Stimulated activated memory B cell treated with anti-CD40 and anti-IgM and Interleukin-4, amounts not matched to agents 10 μg/mL and 1 μg/mL and 100 μg/mL, for 72 hours (primary cell): ENCODE results near the gene DLG2.
A peak's percentile ranks its signal among the peaks of the same experiment; 100 is the strongest.
"Not testable (repeated sequence)": the region's sequence is repeated elsewhere in the genome, so short reads cannot be mapped to it uniquely, and the experiment has no call there.

Source experiments
- ATAC-seq: fragments of 150-1000 bp; cut with Tn5 transposase; 2 replicates; pipeline ENCODE4 v1.10.0; 2021
- H3K27ac Mint-ChIP-seq: one replicate; pipeline ENCODE4 v1.8.0; 2022; ENCODE audit warnings: mild to moderate bottlenecking, mixed read lengths
- H3K27me3 Mint-ChIP-seq: one replicate; pipeline ENCODE4 v1.8.0; 2022; ENCODE audit warnings: mixed read lengths
- H3K36me3 Mint-ChIP-seq: one replicate; pipeline ENCODE4 v1.8.0; 2022; ENCODE audit warnings: mixed read lengths
- H3K4me1 Mint-ChIP-seq: one replicate; pipeline ENCODE4 v1.8.0; 2022; ENCODE audit warnings: mixed read lengths
- H3K4me3 Mint-ChIP-seq: one replicate; pipeline ENCODE4 v1.8.0; 2022; ENCODE audit warnings: mild to moderate bottlenecking, moderate library complexity, mixed read lengths
- H3K9me3 Mint-ChIP-seq: one replicate; pipeline ENCODE4 v1.8.0; 2022; ENCODE audit warnings: mixed read lengths

Gene DLG2

GRCh38 chr11:84794663-84795443 is 832.3 kb downstream of the DLG2 start:
- Mint-ChIP-seq H3K4me1 (peaks cover 16% of the 10 kb centered on the region), H3K27ac (no peak overlapping the region), H3K27me3 (peaks cover 8% of the 10 kb centered on the region), H3K36me3 (no peaks in the 10 kb centered on the region), H3K4me3 (no peak overlapping the region), H3K9me3 (peaks cover 9% of the 10 kb centered on the region)
- no peak for ATAC-seq

DNA sequence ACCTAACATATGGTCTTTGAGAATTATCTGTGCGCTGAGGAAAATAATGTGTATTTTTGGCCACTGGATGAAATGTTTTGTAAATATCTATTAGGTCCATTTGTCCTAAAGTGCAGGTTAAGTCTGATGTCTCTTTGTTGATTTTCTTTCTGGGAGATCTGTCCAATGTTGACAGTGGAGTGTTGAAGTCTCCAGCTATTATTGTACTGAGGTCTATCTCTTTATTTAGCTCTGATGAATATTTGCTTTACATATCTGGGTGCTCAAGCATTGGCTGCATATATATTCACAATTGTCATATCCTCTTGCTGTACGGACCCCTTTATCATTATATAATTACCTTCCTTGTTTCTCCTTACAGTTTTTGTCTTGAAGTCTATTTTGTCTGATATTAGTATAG is 833.8 kb downstream of the DLG2 start:
- peaks cover 12% of the 10 kb centered on the region for H3K9me3 Mint-ChIP-seq
- H3K4me3 Mint-ChIP-seq: no peak overlapping the region
- H3K27ac Mint-ChIP-seq: no peak overlapping the region
- H3K4me1 Mint-ChIP-seq: peaks cover 16% of the 10 kb centered on the region
- no peaks in the 10 kb centered on the region for H3K36me3 Mint-ChIP-seq
- ATAC-seq: no peak
- H3K27me3 Mint-ChIP-seq: no peaks in the 10 kb centered on the region

GRCh38 chr11:84790849-84791427 is 836.2 kb downstream of the DLG2 start:
- Mint-ChIP-seq H3K27ac (no peak overlapping the region), H3K4me1 (peaks cover 16% of the 10 kb centered on the region), H3K4me3 (no peak overlapping the region), H3K27me3 (no peaks in the 10 kb centered on the region), H3K36me3 (no peaks in the 10 kb centered on the region), H3K9me3 (peaks cover 16% of the 10 kb centered on the region)
- peak; percentile 64 for ATAC-seq

DNA sequence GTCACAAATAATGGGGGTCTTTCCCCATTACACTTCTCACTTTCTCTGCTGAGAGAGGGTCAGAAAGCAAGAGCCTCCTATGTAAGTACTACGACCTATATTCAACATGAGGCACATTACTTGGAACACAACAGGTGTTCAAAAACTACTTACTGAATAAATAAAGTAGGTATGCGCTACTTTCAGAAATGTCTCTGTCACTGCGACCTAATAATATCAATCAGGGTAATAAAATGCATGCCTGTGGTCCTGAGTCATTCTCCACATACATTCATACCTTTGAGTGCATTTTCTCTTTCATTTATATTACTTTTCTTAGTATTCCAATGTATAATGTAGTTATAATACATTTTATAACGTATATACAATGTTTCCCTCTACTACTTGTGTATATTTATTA is 838.9 kb downstream of the DLG2 start:
- ATAC-seq: no peak
- H3K36me3 Mint-ChIP-seq: no peaks in the 10 kb centered on the region
- H3K27me3 Mint-ChIP-seq: no peaks in the 10 kb centered on the region
- H3K9me3 Mint-ChIP-seq: peaks cover 13% of the 10 kb centered on the region
- H3K27ac Mint-ChIP-seq: peak overlapping the region; percentile 29
- H3K4me1 Mint-ChIP-seq: peaks cover 16% of the 10 kb centered on the region
- H3K4me3 Mint-ChIP-seq: no peak overlapping the region

- H3K4me3 Mint-ChIP-seq, H3K27ac Mint-ChIP-seq, H3K27me3 Mint-ChIP-seq, H3K4me1 Mint-ChIP-seq, ATAC-seq, H3K36me3 Mint-ChIP-seq, H3K9me3 Mint-ChIP-seq: not testable (repeated sequence)
These were observed 843.0 kb downstream of the DLG2 start for GRCh38 chr11:84784158-84784557.

DNA sequence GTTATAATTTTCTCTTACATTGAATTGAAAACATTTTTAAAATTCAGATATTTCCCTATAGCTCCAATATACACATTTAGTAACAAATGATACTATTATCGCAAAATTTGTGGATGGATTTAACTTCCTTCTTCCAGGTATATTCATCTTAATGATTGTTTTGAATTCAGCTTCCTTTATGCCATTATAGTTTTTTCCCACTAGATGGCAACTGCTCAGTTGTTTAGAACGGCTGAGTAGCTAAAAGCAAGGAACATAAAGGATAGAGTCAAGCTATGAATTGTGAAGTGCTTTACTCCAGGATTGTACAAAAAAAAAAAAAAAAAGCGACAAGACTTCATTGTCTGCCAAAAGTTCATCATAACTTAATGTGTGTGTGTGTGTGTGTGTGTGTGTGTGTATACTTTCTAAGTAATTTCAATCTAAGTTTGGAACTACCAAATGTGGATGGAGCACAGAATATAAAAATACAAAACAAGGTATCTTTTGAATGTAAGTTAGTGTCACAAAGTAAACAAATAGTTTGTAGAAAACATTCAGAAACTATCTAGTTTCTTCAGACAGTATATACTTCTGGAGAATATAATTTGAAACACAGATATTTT is 846.4 kb downstream of the DLG2 start:
- Mint-ChIP-seq H3K27me3 (no peaks in the 10 kb centered on the region), H3K4me3 (no peak overlapping the region), H3K4me1 (peaks cover 6% of the 10 kb centered on the region), H3K27ac (no peak overlapping the region), H3K36me3 (no peaks in the 10 kb centered on the region), H3K9me3 (no peaks in the 10 kb centered on the region)
- ATAC-seq: no peak

DNA sequence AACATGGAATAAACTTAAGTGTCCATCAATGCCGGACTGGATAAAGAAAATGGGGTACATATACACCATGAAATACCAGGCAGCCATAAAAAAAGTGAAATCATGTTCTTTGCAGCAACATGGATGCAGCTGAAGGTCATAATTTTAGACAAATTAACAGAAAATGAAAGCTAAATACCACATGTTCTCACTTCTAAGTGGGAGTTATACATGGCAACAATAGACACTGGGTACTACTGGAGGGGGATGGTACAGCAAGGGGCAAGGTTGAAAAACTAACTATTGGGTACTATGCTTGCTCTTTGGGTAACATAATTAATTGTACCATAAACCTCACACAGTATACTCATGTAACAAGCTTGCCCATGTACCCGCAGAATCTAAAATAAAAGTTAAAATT is 851.6 kb downstream of the DLG2 start:
- Mint-ChIP-seq H3K27me3 (peaks cover 13% of the 10 kb centered on the region), H3K27ac (no peak overlapping the region), H3K4me1 (peaks cover under 1% of the 10 kb centered on the region), H3K4me3 (no peak overlapping the region), H3K9me3 (no peaks in the 10 kb centered on the region), H3K36me3 (no peaks in the 10 kb centered on the region)
- ATAC-seq: no peak

DNA sequence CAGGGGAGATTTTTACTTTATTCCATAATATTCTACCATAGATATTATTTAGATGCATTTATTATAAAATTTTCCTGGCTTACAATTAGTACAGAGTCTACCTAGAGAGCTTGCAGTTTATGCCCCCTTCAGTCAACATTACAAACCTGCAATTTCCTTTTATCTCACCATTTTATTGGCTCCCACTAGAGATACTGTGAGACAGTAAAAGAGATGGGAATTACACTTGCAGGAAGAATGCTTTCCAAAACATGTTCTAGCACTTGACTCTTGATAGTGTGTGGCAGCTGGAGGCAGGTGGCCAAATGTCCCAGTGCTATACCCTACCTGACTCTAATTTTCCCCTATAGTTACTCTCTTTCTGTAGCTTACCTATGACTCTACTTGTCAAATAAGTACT is 863.2 kb downstream of the DLG2 start:
- H3K27me3 Mint-ChIP-seq: no peaks in the 10 kb centered on the region
- no peak for ATAC-seq
- no peak overlapping the region for H3K4me3 Mint-ChIP-seq
- H3K4me1 Mint-ChIP-seq: no peaks in the 10 kb centered on the region
- H3K27ac Mint-ChIP-seq: no peak overlapping the region
- H3K36me3 Mint-ChIP-seq: no peaks in the 10 kb centered on the region
- H3K9me3 Mint-ChIP-seq: peaks cover 1% of the 10 kb centered on the region

DNA sequence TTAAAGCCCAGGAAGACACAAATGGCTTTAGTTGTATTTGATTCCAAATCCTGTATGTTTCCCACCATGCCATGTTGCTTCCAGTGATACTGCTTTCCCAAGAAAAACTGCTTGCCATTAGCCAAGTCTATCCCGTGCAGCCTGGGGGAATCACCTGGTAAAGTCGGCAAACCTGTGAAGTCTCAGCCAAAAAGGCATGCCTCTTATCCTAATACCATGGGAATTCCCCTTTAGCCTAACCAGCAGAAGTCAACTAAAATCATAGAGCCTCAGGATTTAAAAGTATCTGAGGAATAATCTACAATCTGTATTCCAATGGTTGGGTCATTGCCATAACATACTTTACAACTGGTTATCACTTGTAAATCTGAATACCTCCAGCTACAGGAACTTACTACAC is 869.4 kb downstream of the DLG2 start:
- no peak for ATAC-seq
- no peaks in the 10 kb centered on the region for H3K27me3 Mint-ChIP-seq
- no peaks in the 10 kb centered on the region for H3K9me3 Mint-ChIP-seq
- no peak overlapping the region for H3K27ac Mint-ChIP-seq
- no peaks in the 10 kb centered on the region for H3K4me1 Mint-ChIP-seq
- H3K36me3 Mint-ChIP-seq: no peaks in the 10 kb centered on the region
- H3K4me3 Mint-ChIP-seq: no peak overlapping the region

DNA sequence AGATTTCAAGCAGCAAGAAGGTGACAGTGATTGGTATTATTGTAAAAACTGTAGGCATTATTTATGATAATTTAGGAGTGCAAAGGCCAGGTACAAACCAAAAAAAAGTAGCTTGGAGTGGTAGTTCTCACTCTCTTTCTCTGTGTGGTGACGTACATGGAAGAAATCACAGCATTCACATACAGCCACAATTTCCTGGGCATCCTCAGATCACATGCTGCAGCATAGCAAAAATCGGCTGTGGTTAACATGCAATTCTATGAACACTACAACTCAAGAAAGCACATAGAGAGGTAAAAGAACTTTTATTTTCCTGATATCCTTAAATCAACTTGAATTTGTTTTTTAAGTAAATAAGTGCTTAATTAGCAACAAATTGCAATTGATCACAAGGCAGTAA is 875.8 kb downstream of the DLG2 start:
- Mint-ChIP-seq H3K4me1 (no peaks in the 10 kb centered on the region), H3K4me3 (no peak overlapping the region), H3K27ac (no peak overlapping the region), H3K27me3 (no peaks in the 10 kb centered on the region), H3K36me3 (no peaks in the 10 kb centered on the region), H3K9me3 (no peaks in the 10 kb centered on the region)
- no peak for ATAC-seq

DNA sequence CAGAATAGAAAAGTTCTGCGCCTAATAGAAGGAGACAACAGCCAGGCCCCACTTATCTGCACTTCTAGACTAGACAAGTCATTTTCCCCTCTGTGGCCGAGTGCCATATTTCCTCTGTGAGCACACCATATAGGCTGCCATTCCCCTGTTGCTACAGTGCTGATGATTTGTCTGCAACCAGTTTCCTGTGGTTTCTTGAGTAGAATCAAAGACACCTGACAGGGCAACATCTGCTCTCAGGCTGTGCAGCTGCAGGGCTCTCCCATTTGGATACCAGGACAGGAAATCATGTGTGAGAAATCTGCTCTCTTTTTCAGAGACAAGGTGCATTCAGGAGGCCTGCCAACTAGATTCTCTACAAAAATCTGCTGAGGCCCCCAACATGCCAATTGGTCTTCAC is 879.3 kb downstream of the DLG2 start:
- no peak for ATAC-seq

DNA sequence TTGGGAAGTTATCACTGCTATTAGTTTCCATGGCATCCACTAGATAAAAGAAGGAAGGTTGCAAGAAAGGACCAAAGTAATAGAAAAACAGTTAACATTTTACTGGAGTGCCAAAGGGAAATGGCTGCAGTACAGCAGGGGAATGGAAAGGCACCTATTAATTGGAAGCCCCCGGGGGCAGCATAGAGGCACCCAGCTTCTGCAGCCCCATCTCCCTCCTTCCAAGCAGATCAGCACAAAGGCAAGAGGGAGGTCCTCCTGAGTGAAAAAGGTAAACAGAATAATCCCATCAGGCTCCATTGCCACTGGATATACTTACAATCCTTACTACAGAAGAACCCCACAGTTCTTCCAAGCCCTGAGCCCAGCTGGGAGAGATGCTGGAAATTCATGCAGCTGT is 887.1 kb downstream of the DLG2 start:
- Mint-ChIP-seq H3K36me3 (no peaks in the 10 kb centered on the region), H3K4me3 (no peak overlapping the region), H3K9me3 (no peaks in the 10 kb centered on the region), H3K4me1 (no peaks in the 10 kb centered on the region), H3K27me3 (peaks cover 23% of the 10 kb centered on the region), H3K27ac (no peak overlapping the region)
- no peak for ATAC-seq

More for the DNA sequence above, 879.3 kb downstream of the DLG2 start:
- no peaks in the 10 kb centered on the region for H3K27me3 Mint-ChIP-seq
- H3K4me1 Mint-ChIP-seq: no peaks in the 10 kb centered on the region
- H3K36me3 Mint-ChIP-seq: no peaks in the 10 kb centered on the region
- no peak overlapping the region for H3K27ac Mint-ChIP-seq
- no peak overlapping the region for H3K4me3 Mint-ChIP-seq
- no peaks in the 10 kb centered on the region for H3K9me3 Mint-ChIP-seq

GRCh38 chr11:84724256-84724655 is 902.9 kb downstream of the DLG2 start:
- Mint-ChIP-seq H3K4me3 (no peak overlapping the region), H3K27me3 (peaks cover 40% of the 10 kb centered on the region), H3K4me1 (peaks cover 10% of the 10 kb centered on the region), H3K27ac (no peak overlapping the region), H3K9me3 (no peaks in the 10 kb centered on the region), H3K36me3 (no peaks in the 10 kb centered on the region)
- ATAC-seq: no peak

DNA sequence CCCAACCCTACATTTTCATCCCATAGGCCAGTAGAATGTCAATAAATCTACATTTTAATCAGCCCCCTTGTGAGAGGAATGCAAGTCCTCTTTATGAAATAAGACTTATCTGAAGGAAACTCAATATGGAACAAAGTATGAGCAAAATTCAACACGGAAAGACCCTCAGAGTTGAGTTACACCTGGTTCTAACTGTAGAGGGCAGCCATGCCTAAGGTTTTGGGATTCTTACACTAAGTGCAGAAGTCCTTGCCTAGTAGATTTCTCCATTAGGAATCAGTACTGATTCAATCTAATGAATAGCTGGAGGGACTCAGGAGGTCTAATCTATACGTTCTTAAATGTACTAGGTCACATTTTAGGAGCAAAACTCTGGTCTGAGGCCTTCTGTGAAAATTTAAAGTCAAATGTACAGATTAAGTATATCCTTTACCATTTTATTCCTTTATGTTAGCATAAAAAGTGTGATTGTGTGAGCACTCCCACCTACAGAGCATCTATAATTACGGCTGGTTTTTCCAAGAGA is 904.5 kb downstream of the DLG2 start:
- Mint-ChIP-seq H3K27me3 (peaks cover 34% of the 10 kb centered on the region), H3K4me3 (no peak overlapping the region), H3K4me1 (peaks cover 10% of the 10 kb centered on the region), H3K9me3 (no peaks in the 10 kb centered on the region), H3K27ac (no peak overlapping the region), H3K36me3 (no peaks in the 10 kb centered on the region)
- no peak for ATAC-seq

DNA sequence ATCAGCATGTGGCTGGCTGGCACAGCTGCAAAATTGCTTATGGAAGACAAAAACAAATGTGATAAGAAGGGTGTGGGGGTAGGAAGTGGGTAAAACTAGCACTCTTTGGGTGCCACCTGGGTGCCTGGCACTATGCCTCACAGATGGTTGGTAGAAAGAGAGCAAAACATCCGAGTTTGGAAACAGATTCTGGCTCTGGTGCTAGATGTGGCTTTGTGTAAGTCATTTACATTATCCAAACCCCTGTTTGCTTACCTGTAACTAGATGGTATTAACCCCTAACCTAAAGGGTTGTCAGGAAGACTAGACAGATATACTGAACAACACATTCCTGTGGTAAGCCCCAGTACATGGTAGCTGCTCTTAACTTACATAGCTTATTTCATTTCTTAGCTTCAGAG is 905.6 kb downstream of the DLG2 start:
- Mint-ChIP-seq H3K27ac (no peak overlapping the region), H3K36me3 (no peaks in the 10 kb centered on the region), H3K27me3 (peaks cover 34% of the 10 kb centered on the region), H3K9me3 (no peaks in the 10 kb centered on the region), H3K4me1 (peaks cover 10% of the 10 kb centered on the region), H3K4me3 (no peak overlapping the region)
- no peak for ATAC-seq
